GM13977 (cell line): ENCODE measurements around the gene CFAP57.

Experiments used
- DNase-seq: peaks from one replicate; pipeline ENCODE4 v3.0.0; 2012; ENCODE audit warnings: low spot score
- in situ Hi-C: fragments of 300-500 bp; cut with MboI; formaldehyde crosslinking; loops from one replicate; pipeline ENCODE4 v1.12.0; 2022; ENCODE audit warnings: low sequenced_read_pairs, low pct_unique_long_range_greater_than_20kb, mixed read lengths, inconsistent platforms; ENCODE audit not compliant: unreplicated experiment
- TF ChIP-seq, protein P1 (sequence below): IDR thresholded peaks from 2 replicates; pipeline ENCODE4 v1.5.1; 2012; ENCODE audit warnings: mild to moderate bottlenecking, control low read depth; ENCODE audit not compliant: insufficient read depth; ENCODE audit errors: extremely low read depth, missing control alignments

The CFAP57 gene

GRCh38 chr1:43266881-43267280, 94.8 kb downstream of the CFAP57 start:
- TF ChIP-seq, protein P1, sequence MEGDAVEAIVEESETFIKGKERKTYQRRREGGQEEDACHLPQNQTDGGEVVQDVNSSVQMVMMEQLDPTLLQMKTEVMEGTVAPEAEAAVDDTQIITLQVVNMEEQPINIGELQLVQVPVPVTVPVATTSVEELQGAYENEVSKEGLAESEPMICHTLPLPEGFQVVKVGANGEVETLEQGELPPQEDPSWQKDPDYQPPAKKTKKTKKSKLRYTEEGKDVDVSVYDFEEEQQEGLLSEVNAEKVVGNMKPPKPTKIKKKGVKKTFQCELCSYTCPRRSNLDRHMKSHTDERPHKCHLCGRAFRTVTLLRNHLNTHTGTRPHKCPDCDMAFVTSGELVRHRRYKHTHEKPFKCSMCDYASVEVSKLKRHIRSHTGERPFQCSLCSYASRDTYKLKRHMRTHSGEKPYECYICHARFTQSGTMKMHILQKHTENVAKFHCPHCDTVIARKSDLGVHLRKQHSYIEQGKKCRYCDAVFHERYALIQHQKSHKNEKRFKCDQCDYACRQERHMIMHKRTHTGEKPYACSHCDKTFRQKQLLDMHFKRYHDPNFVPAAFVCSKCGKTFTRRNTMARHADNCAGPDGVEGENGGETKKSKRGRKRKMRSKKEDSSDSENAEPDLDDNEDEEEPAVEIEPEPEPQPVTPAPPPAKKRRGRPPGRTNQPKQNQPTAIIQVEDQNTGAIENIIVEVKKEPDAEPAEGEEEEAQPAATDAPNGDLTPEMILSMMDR = no peak
- in situ Hi-C loops = no loop called here
- no peak for DNase-seq

- in situ Hi-C loops = no loop called here
- TF ChIP-seq, protein P1 = no peak
Observed at GRCh38 chr1:43267291-43267805, 95.2 kb downstream of the CFAP57 start.

DNA sequence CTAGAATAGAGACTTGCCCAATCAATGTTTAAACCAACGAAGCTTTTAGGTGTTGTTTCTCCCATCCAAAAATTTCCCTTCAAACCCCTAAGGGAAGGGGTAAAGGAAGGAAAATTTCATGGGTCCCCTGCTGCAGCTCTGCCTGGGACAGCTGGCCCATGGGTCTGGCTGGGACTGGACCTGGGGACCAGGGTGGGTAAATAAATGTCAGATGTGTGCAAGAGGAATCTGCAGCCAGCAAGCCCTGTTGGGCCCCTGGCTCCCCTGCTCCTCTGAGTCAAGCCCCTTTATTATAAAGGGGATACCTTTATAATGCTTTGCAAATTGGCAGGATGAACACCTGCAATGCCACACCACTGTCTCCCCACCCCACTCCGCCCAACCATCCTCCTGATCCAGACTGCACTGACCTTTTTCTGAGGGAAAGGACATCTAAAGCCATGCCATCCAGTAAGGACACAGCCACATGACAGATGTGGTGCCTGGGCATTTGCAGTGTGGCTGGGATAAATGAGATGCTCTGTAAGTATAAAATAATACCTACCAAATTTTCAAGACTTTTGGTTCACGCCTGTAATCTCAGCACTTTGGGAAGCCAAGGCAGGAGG, 95.8 kb downstream of the CFAP57 start:
- TF ChIP-seq, protein P1 = no peak
- DNase-seq = no peak
- in situ Hi-C loops = no loop called here

More at GRCh38 chr1:43267291-43267805, 95.2 kb downstream of the CFAP57 start:
- no peak for DNase-seq

DNA sequence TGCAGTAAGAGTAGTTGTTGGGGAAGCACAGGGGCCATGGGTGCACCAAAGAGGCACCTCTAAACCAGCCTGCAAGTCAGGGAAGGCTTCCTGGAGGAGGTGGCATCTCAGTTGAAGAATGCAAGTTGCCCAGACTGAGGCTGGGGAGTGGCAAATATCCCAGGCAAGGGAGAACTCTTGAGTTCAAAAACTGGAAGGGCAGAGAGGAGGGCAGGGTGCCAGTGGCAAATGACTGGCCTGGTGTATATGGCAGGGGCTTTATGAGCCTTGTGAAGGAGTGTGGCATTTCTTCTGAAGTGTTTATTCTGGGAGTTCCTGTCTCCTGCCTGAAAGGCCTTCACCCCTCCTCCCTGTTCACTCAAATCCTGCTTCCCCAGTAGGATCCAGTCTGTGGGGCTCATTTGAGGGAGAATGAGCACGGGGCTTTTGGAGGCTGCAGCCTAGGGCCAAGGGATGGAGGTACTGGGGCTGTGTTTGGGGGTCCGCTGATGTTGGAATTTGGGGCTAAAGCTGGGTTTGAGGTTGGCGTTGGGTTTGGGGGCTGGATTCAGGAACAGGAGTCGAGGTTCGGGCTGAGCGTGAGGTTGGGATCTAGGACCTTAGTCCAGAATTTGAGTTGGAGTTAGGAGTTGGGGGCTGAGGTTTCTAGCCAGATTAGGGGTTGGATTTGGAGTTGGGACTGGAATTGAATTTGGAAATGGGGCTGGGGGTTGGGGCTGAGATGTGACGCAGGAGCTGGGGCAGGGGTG, 97.7 kb downstream of the CFAP57 start, which contains the start of gene TMEM125:
Gene TMEM125 (plus strand): TSS at position 357 of the 749 bp plus-strand sequence. CDS start 2,740 bp downstream, outside the sequence.
- in situ Hi-C loops = no loop called here

GRCh38 chr1:43270421-43271095, 98.4 kb downstream of the CFAP57 start:
- peak; percentile 27 for DNase-seq
- TF ChIP-seq, protein P1 = no peak
- in situ Hi-C loops = no loop called here

More for the DNA sequence above, 97.7 kb downstream of the CFAP57 start, which contains the start of gene TMEM125:
- DNase-seq = peak; percentile 15
- TF ChIP-seq, protein P1 = no peak
